Measurements from ENCODE around the gene KIRREL3. TPM values are rescaled to one million over a fixed set of nuclear protein-coding genes. Genes with fewer than 3 reads are reported as not detected.

KIRREL3 gene
- total RNA-seq, 1 donor from 2014 or later, result 0.24 TPM

DNA sequence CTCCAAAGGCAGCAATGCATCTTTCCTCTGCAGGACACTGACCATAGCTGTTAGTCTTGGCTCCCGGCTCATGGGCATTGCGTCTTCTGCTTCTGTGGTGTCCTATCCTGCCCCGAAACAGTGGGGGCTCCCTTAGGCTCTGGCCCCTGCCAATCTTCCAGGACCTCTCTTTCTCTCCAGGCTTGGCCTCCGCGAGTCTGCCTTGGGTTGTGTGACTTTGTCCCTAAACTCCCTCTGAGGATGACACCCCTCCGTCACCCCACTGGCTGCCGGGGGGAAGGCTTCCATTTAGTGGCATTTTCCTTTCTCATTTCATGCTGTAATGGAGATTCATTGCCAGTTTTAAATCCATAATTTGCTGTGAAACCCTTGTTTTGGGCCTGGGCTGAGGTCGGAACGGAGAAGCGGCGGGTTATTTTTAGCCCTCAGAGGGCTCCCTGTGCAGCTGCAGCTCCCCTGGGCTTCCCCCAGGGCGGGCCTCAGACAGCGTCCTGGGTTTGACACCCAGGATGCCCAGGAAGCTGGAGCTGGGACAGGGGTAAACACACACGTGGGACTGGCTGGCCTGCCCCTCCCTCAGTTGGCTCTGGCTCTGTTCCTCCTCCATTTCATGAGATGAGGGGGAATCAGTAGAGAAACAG is 489.0 kb downstream of the KIRREL3 start:
- ATAC-seq, result no peak
- intact Hi-C loops (cut with DNase I), result no loop called here
- peak; percentile 17 for DNase-seq (ENCODE audit: missing footprints)

DNA sequence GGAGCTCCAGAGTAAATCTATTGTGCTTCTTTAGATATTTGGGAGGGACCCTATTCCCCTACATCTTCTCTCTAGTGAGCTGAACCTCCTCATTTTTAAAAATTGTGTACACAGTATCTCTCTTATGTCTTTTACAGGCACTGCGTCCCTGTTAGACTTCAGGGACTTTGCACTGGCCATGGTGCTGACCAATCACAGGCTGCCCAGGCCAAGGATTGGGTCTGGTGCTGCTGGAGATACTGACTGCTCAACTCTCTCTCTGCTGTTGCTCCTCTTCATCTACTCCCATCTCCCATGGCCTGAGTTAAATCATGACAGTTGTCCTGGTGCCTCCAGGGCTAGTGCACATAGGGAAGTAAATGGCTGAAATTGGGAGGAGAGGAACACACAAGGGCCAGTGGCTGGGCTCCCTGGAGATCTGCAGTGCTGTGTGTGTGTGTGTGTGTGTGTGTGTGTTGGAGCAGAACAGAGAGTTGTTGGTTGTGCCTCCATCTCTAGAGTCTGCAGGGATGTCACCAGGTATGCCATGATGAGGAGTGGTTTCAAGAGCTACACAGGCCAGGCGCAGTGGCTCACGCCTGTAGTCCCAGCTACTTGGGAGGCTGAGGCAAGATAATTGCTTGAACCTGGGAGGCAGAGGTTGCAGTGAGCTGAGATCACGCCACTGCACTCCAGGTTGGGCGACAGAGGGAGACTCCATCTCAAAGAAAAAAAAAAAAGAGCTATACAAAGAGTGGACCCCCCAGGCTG is 489.8 kb downstream of the KIRREL3 start:
- no peak for ATAC-seq
- intact Hi-C loops (cut with DNase I), result no loop called here
- no peak for DNase-seq (ENCODE audit: missing footprints)

DNA sequence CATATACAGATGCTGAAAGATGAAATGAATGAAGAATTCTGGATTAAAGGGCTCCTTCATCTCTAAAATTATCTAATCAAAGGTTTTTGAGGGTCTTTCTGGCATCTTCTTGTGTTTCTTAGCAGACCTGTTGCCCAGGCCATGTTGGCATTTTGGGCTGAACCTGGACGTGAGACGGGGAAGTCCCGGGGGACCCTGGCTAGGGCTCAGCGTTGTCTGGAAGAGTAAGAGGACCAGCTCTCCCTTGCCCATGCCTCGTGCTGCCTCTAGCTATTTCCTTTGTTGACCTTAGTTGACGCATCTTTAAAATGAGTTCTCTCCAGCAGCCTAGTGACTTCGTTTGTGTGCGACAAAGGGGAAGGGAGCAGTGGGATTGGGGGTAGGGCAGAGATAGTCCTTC is 492.9 kb downstream of the KIRREL3 start:
- intact Hi-C loops (cut with DNase I), result no loop called here
- DNase-seq (ENCODE audit: missing footprints) (peak; percentile 27), ATAC-seq (no peak)

DNA sequence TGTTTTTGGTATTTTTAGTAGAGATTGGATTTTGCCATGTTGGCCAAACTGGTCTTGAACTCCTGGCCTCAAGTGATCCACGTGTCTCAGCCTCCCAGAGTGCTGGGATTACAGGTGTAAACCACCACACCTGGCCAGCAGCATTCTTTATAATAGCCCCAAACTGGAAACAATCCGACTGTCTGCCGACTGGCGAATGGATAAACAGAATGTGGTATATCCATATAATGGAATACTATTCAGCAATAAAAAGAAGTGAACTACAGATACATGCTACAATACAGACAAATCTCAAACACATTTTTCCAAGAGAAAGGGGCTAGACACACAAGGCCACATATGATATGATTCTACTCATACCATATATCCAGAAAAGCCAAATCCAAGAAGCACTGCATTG is 493.8 kb downstream of the KIRREL3 start:
- DNase-seq (ENCODE audit: missing footprints), result no peak
- intact Hi-C loops (cut with DNase I), result no loop called here
- ATAC-seq, result no peak

DNA sequence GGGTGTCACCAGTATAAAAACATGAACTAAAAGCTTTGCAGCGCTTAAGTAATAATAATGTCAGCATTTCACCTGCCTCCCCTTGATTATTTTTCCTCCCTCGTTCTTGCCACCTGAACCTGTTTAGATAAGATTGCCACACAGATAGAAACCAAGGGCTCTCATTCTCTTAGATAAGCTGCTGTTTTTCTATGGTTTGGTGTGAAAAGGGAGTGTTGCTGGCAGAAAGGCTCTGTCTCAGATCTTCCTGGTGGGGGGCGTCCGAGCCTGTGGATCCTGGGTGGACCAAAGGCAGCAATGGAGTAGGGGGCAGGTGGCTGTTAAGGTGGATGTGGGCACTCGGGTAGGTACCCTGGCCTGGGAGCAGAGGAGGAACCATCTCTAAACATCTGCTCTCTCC is 497.6 kb downstream of the KIRREL3 start:
- intact Hi-C loops (cut with DNase I), result no loop called here
- DNase-seq (ENCODE audit: missing footprints) (peak; percentile 4), ATAC-seq (no peak)

DNA sequence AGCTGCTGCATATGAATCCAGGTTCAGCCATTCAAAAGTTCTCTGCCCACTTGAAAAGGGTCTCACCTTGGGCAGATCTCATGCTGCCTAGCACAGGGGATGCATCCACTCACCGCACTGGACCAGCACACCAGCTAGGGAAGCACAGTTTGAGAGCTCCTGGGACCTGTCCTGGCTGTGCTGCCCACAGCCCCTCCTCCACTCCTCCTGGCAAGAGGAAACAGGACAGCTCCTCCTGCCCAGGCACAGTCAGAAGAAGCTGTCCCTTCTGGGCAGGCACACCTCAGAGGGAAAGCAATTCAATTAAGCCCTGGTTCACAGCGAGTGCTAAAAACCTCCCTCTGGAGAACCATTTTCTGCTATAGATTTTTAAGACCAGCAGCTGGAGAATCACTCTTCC is 498.4 kb downstream of the KIRREL3 start:
- peak; percentile 8 for DNase-seq (ENCODE audit: missing footprints)
- intact Hi-C loops (cut with DNase I), result no loop called here
- ATAC-seq, result no peak

DNA sequence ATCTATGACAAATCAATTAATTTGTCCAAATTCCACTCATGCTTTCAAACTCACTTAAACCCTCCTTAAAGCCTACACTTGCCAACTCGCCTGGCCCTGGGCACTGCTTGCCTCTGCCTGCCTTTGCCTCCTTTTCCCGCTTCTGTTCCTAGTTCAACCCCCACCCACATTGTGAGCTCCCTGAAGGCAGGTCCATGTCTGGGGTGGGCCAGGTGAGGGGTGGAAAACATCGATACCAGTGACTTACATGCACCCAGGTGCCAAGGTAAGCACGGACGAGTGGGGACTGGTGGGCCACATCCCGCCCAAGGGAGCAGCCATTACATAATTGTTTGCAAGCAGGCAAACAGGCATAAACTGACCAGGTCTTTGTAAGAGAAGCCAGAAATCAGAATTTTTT is 498.9 kb downstream of the KIRREL3 start:
- intact Hi-C loops (cut with DNase I), result no loop called here
- DNase-seq (ENCODE audit: missing footprints) (peak; percentile 9), ATAC-seq (no peak)

DNA sequence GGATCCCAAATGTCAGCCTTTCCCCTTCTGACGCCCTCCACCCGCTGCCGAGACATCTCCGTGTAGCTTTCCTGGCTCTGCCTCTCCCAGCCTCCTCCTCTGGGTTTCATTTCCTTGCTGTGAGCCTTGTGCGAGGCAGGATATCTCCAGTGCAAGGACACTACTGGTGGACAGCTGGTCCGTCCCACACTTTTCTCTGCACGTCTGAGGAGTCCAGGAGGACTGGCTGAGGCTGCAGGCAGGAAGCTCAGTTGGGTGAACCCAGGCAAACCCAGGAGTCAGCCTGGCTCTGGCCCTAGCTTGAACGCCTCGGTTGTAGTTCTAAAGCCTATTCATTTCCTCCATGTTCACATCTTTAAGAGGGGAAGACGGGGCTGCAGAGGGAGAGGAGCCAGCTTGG is 499.6 kb downstream of the KIRREL3 start:
- DNase-seq (ENCODE audit: missing footprints), result peak; percentile 43
- no peak for ATAC-seq
- intact Hi-C loops (cut with DNase I), result no loop called here

DNA sequence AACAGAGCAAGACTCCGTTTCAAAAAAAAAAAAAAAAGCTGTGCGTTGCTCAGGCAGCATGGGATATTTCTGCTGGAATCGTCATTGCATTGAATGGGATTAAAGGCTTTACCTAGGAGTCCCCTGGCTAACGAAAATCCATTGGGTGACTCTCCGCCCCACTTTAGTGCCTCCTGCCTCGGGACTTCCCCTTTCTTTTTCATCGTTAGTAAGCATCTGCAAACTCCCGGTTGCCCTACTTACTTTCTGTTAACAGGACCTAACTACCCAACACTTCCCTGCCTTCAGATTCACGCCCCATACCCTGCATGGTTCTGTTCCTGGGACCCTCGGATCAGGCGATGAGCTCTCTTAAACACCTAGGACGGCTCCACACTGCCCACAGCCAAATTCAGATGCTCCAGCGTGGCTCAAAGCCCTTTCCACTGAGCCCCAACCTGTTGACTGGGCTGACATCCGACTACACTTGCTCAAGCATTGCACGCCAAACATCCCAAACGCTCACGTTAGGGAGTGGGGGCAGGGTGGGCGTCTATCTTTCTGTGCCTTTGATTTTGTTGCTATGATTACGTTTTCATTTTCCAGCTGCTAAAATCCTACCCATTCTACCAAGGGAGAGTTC is 501.3 kb downstream of the KIRREL3 start:
- ATAC-seq (no peak), DNase-seq (ENCODE audit: missing footprints) (peak; percentile 37)
- intact Hi-C loops (cut with DNase I), result no loop called here

DNA sequence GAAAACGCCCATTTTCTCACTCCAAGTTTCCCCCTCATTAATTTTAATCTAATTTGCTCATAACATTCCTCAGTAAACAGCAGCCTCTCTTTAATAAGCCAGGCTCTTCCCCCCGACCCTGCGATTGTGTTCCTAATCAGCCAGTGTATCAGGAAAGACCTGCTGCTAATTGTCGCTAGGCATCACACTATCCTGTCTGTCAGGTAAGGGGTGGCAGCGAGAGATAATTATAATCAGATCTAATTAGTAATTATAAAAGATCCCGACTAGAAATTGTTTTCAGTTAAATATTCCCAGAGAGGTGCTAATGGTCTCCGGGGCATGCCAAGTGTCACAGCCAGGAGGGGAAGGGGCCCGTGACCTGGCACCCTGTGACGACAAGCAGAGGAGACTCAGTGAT is 502.3 kb downstream of the KIRREL3 start:
- intact Hi-C loops (cut with DNase I), result no loop called here
- no peak for ATAC-seq
- peak; percentile 15 for DNase-seq (ENCODE audit: missing footprints)

DNA sequence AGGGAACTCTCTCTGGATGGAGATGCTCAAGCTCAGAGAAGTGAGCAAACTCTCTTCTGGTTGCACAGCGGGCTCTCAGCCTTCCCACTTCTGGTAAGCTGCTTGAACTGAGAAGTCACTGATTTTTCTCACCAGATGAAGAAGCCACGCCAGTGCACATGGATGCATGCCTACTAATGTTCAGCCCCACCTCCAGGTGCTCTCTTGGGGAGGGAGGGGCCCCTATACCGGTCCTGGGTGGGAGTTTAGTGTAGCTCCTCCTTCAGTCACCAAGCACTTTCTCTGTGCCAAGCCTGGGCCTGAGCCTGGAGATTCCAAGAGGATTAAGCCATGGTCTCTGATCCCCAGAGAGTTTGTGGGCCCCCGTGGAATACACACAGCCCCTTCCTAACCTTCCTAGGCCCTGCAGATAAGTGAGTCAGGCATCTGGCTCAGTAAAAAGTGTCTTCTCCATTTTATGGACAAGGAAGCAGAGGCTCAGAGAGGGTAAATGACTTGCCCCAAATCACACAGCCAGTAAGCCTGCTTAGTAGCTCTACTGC is 502.9 kb downstream of the KIRREL3 start:
- ATAC-seq (no peak), DNase-seq (ENCODE audit: missing footprints) (no peak)
- intact Hi-C loops (cut with DNase I), result no loop called here

DNA sequence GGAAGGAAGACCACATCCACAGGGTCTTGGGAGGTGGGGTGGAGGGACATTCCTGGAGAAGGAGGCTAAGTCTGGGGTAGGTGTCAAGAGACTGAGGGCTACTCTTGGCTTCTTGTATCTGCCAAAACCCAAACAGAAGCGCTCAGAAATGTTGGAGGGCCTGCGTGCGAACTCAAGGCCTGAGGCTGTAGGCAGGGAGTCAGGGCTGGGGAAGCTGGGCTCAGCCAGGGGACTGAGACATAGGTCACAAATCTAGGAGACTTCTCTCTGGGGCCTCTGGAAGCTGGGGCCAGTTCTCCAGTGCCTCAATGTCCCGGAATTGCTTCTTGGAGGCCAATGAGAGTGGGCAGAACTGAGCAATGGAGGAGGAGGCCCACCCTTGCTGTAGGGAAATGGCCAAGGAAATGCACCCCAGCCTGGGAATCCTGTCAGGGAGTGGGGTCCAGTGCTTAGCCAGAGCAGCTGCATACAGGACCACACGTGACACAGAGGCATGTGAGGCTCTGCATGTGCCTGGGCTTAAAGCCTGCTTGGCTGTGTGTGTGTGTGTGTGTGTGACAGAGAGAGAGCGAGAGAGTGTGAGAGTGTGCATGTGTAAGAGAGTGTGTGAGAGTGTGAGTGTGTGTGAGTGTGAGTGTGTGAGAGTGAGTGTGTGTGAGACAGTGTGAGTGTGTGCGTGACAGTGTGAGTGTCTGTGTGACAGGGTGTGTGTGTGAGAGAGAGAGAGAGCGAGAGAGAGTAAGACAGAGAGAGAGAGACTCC is 503.8 kb downstream of the KIRREL3 start:
- intact Hi-C loops (cut with DNase I), result no loop called here
- ATAC-seq (no peak), DNase-seq (ENCODE audit: missing footprints) (peak; percentile 50)

DNA sequence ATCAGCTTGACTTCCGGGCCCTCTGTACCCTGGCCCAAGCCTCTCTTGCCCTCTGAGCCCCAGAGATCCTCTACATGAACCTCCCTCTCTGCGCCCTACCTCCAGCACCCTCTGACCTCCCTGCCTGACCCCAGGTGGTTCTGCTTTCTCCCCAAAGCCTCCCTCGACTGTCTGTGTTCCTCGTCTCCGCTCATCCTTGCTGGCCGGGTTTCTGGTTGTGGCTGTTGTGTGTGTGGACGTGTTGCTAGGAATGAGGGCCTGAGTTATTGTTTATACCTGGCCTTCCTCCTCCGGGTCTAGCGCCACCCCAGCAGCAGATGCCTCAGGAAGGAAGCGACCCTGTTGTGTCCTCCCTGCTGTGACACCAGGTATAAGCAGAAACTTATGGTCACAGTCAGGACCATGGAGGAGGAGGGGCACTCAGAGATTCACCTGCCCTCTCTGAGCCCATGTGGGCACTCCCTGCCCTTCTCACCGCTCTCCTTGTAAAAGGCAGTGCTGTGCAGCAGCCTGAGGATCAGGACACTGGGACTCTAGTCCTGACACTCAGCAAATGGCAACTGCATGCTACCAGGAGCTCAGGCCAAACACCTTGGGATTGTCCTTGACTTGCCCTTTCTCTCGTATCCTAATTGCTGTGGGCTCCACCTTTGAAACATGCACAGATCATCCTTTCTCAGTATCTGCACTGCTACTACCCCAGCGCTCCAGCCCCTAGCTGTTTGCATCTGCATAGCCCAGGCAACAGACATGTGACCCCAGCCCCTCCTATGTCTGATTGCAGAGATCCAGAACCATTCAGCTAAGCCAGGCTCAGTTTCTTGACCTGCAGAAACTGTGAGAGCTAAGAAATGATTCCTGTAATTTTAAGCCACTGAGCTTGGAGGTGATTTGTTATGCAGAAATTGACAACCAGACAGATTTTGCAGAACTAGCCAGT is 505.0 kb downstream of the KIRREL3 start:
- ATAC-seq (no peak), DNase-seq (ENCODE audit: missing footprints) (peak; percentile 25)
- intact Hi-C loops (cut with DNase I), result no loop called here

DNA sequence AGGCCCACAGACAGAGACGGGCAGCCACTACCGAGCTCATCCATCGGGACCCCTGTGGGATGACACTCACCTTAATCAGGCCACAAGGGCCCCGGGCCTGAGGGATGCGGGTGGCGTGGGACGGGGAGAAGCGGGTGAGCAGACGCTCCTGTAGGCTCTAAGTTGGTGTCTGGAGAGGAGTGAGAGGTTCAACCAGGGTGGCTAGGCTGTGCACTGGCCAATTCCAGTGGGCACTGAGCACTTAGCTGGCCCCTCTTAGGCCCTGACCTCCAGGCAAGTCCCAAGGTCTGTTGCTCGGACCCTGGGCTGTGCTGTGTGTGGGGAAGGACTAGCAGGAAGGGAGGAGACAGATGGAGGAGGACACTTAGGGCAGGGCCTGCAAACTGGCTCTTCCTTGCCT is 505.7 kb downstream of the KIRREL3 start:
- ATAC-seq, result no peak
- intact Hi-C loops (cut with DNase I), result no loop called here
- DNase-seq (ENCODE audit: missing footprints), result peak; percentile 66

DNA sequence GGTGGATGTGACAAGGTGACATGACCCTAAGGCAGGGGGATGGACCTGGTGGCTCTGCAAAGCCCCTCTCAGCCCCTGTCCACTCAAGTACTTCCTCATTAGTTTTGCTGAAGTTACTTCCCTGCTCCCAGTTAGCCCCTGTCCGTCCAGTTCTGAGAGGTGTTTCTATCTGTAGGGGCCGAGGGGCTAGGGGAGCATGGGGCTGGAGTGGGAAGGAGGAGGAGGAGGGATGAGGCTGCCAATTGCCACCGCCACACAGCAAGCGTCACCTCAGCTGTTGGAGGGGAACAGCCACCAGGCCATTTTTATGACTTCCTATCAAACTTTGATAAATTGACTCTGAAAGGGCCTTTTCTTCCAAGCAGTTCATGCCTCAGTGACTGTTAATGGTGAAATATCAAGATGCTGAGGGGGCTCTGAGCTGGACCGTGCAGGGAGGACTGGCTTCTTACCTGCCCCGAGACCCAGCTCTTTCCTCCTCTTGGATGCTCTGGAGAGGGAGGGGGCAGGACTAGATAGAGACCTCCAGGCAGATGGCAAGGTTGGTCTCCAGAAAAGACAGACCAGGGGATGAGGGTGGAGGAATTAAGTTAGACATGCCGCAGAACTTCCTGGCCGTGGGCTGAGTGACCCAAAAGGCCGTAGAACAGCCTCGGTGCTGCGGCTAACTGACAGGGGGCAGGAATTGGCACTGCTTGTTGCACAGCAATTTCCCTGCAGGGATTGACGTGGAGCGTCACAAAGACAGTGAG is 508.1 kb downstream of the KIRREL3 start:
- ATAC-seq (no peak), DNase-seq (ENCODE audit: missing footprints) (peak; percentile 17)
- intact Hi-C loops (cut with DNase I), result no loop called here

DNA sequence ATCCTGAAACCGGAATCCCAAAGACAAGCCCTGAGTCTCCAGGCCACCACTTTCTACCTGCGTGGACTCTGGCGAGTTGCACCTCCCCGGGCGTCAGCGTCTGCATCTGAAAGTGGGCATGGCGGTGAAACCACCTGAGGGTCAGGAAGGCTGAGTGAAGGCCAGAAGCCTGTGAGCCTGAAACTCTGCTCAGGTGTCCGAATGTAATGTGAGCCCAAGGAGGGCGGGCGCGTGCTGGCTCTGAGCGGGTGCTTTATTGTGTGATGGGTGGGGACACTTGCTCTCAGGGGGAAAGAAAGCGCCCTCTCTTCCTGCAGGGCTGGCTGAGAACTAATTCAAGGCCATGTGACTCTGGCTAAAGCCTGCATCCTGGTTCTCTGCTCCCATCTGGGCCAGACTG is 509.5 kb downstream of the KIRREL3 start:
- intact Hi-C loops (cut with DNase I), result no loop called here
- no peak for ATAC-seq
- peak; percentile 40 for DNase-seq (ENCODE audit: missing footprints)

DNA sequence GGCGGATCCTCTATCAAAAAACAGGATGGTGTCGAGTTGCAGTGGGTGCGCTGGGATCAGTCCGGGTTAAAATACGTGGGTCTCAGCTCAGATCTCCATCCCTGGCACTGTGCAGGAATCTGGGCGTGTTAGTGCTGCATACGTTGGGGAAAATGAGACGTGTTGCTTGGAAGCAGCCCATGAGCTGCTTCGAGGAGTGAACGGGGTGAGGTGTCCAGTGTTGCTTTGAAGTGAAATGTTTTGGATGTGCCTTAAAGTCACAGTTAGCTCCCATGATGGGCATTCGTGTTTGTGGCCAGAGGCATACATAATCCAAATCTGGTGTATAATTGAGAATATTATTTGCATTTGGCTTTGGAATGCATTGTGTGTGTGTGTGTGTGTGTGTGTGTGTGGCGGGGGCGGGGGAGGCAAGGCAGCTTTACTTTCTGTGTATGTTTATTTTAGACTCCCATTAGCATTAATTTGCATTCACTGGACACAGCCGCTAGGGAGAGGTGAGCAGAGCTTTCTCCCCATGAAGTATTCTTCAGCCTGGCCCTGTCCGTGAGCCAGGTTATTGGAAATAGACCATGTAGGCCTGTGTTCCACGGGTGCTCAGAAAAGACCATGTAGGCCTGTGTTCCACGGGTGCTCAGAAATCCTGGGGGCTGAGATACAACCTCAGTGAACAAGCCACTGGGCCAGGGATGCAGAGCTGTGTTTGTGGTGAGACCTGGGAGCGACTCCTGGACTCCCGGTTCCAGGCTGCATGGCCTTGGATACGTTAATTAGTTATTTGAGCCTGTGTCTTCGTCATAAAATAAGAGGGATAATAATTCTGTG is 510.5 kb downstream of the KIRREL3 start:
- peak; percentile 17 for DNase-seq (ENCODE audit: missing footprints)
- ATAC-seq, result no peak
- intact Hi-C loops (cut with DNase I), result no loop called here
